HCT116 (cell line): ENCODE results near the gene MOV10. TPM values are rescaled to one million over a fixed set of nuclear protein-coding genes. Genes with fewer than 3 reads are reported as not detected.

Source experiments
- ATAC-seq: fragments of 200-7000 bp; cut with Tn5 transposase; 2 replicates; pipeline ENCODE4 v1.9.1; 2020; ENCODE audit warnings: mild to moderate bottlenecking, moderate library complexity
- BruUV-seq: library from RNA; stranded (reverse); fragments of 400-500 nt; replicated peaks from 2 replicates; lab custom pipeline; 2021; lab: Mats Ljungman, UMichigan
- CTCF ChIA-PET: fragments of 300-600 bp; sonication (Branson Sonifier 250); formaldehyde crosslinking; loops from one replicate; lab custom pipeline; 2021; ENCODE audit warnings: antibody characterized with exemption; lab: Charles Lee
- POLR2A ChIA-PET: fragments of 300-600, 350-600 bp; sonication (Branson Sonifier 250); formaldehyde crosslinking; loops from one replicate; lab custom pipeline; 2021; ENCODE audit warnings: antibody characterized with exemption; lab: Charles Lee
- RAD21 ChIA-PET, 2 experiments: fragments of 300-600 bp; sonication (Branson Sonifier 250); formaldehyde crosslinking; loops; one replicate each; lab custom pipeline; 2023; ENCODE audit warnings: low total read pairs in 2 of 2; ENCODE audit not compliant: uncharacterized antibody in 2 of 2, unreplicated experiment in 2 of 2, low non-redundant PET in 1 of 2; lab: Charles Lee
- DNase-seq: peaks from one replicate; pipeline ENCODE4 v3.0.0-alpha.2; 2010; ENCODE audit warnings: low read depth, low spot score
- H2AFZ ChIP-seq: fragments of 200-600 bp; shearing (Covaris generic), sonication (generic); 2 replicates; pipeline ENCODE4 v1.6.1; 2017; ENCODE audit warnings: low read depth, mixed run types, mixed read lengths, antibody characterized with exemption, low read length; ENCODE audit not compliant: poor library complexity, severe bottlenecking
- H3K27ac ChIP-seq: 2 replicates; pipeline ENCODE4 v1.5.1; 2012; ENCODE audit warnings: low read depth, low read length
- H3K27me3 ChIP-seq: fragments of 200-600 bp; sonication (generic); 2 replicates; pipeline ENCODE4 v1.6.1; 2016; ENCODE audit warnings: mixed run types, low read length, mixed read lengths; ENCODE audit not compliant: insufficient read depth
- H3K36me3 ChIP-seq, 2 experiments: fragments of 200-500 bp in 1 of 2; fragments of 200-600 bp in 1 of 2; sonication (Bioruptor generic) in 1 of 2; sonication (generic) in 1 of 2; 2 replicates each; pipeline versions ENCODE4 v1.5.1 to v1.6.1; 2014 to 2016; ENCODE audit warnings: low read length in 2 of 2, inconsistent platforms in 1 of 2, mixed read lengths in 1 of 2, mixed run types in 1 of 2; ENCODE audit not compliant: insufficient read depth in 2 of 2, control insufficient read depth in 1 of 2
- H3K4me1 ChIP-seq, 2 experiments: fragments of 200-600 bp in 1 of 2; sonication (generic) in 1 of 2; 2 replicates each; pipeline versions ENCODE4 v1.5.1 to v1.6.1; 2012 to 2017; ENCODE audit warnings: low read length in 2 of 2, inconsistent platforms in 1 of 2, mild to moderate bottlenecking in 1 of 2, mixed read lengths in 1 of 2, mixed run types in 1 of 2, moderate library complexity in 1 of 2; ENCODE audit not compliant: insufficient read depth in 2 of 2, control insufficient read depth in 1 of 2
- H3K4me2 ChIP-seq: fragments of 200-600 bp; sonication (generic); 2 replicates; pipeline ENCODE4 v1.6.1; 2017; ENCODE audit warnings: mixed run types, low read length, mixed read lengths
- H3K4me3 ChIP-seq, 2 experiments: fragments of 200-600 bp in 1 of 2; sonication (generic) in 1 of 2; replicated peaks in 1 of 2; 2 replicates each; pipeline ENCODE4 v1.5.1; 2011 to 2016; ENCODE audit warnings: low read length in 2 of 2, control low read depth in 1 of 2, low read depth in 1 of 2, mild to moderate bottlenecking in 1 of 2, mixed read lengths in 1 of 2, mixed run types in 1 of 2
- H3K79me2 ChIP-seq: fragments of 200-600 bp; sonication (generic); 2 replicates; pipeline ENCODE4 v1.6.1; 2017; ENCODE audit warnings: mild to moderate bottlenecking, mixed run types, low read length, moderate library complexity, mixed read lengths; ENCODE audit not compliant: insufficient read depth
- H3K9ac ChIP-seq: fragments of 200-600 bp; sonication (generic); 2 replicates; pipeline ENCODE4 v1.6.1; 2016; ENCODE audit warnings: low read length, mixed read lengths
- H3K9me2 ChIP-seq: fragments of 200-600 bp; sonication (generic), shearing (Covaris generic); 2 replicates; pipeline ENCODE4 v1.6.1; 2017; ENCODE audit warnings: mixed run types, mild to moderate bottlenecking, moderate library complexity; ENCODE audit not compliant: insufficient read depth
- H3K9me3 ChIP-seq, 2 experiments: fragments of 200-500 bp in 1 of 2; fragments of 200-600 bp in 1 of 2; sonication (Bioruptor generic) in 1 of 2; sonication (generic) in 1 of 2; 2 replicates each; pipeline ENCODE4 v1.6.1; 2014 to 2017; ENCODE audit warnings: low read length in 2 of 2, mixed read lengths in 2 of 2, inconsistent platforms in 1 of 2, low read depth in 1 of 2, mild to moderate bottlenecking in 1 of 2, mixed run types in 1 of 2, moderate library complexity in 1 of 2; ENCODE audit not compliant: control insufficient read depth in 1 of 2, insufficient read depth in 1 of 2
- H4K20me1 ChIP-seq: fragments of 200-600 bp; sonication (generic), shearing (Covaris generic); 2 replicates; pipeline ENCODE4 v1.6.1; 2017; ENCODE audit warnings: mixed run types, mild to moderate bottlenecking, moderate library complexity; ENCODE audit not compliant: insufficient read depth
- ATF3 ChIP-seq: IDR thresholded peaks from 2 replicates; pipeline ENCODE4 v1.6.1; 2012
- CBX3 ChIP-seq: IDR thresholded peaks from 2 replicates; pipeline ENCODE4 v1.6.1; 2012; ENCODE audit warnings: low read depth
- CEBPB ChIP-seq: IDR thresholded peaks from 2 replicates; pipeline ENCODE4 v1.6.1; 2012; ENCODE audit warnings: low read depth
- EZH2phosphoT487 ChIP-seq: fragments of 200-600 bp; IDR thresholded peaks from 2 replicates; pipeline ENCODE4 v1.6.1; 2018; ENCODE audit warnings: antibody characterized with exemption, borderline replicate concordance
- JUND ChIP-seq: IDR thresholded peaks from 2 replicates; pipeline ENCODE4 v1.6.1; 2012
- POLR2A ChIP-seq: IDR thresholded peaks from 2 replicates; pipeline ENCODE4 v1.7.0; 2011; ENCODE audit warnings: borderline replicate concordance; ENCODE audit not compliant: insufficient read depth, insufficient read length; ENCODE audit errors: extremely low read depth
- POLR2AphosphoS5 ChIP-seq: IDR thresholded peaks from 2 replicates; pipeline ENCODE4 v1.6.1; 2011; ENCODE audit warnings: mild to moderate bottlenecking, low read depth, low read length, moderate library complexity
- SP1 ChIP-seq: IDR thresholded peaks from 2 replicates; pipeline ENCODE4 v1.6.1; 2012; ENCODE audit warnings: low read depth
- TCF7L2 ChIP-seq: IDR thresholded peaks from 2 replicates; pipeline ENCODE4 v1.7.0; 2011; ENCODE audit warnings: borderline replicate concordance, inconsistent platforms; ENCODE audit not compliant: insufficient read depth, insufficient read length; ENCODE audit errors: extremely low read depth
- ZFX ChIP-seq: fragments of 450-650 bp; IDR thresholded peaks from 2 replicates; pipeline ENCODE4 v1.6.1; 2017
- intact Hi-C: fragments of 100-400 bp; cut with micrococcal nuclease; formaldehyde crosslinking; loops from 2 replicates; pipeline ENCODE4 v1.10.0; 2022
- total RNA-seq: library from RNA; stranded (reverse); gene quantifications from one replicate; pipeline ENCODE4 v1.2.1, GENCODE V29; 2021; ENCODE audit not compliant: unreplicated experiment
- TF ChIP-seq, protein P1 (sequence below): IDR thresholded peaks from 2 replicates; pipeline ENCODE4 v1.6.1; 2012; ENCODE audit warnings: low read depth

The MOV10 gene
- total RNA-seq, 1 experiment from 2014 or later: 109 TPM

- Histone ChIP-seq H2AFZ (no peak overlapping the region), H3K4me2 (peak overlapping the region; percentile 93), H3K79me2 (peaks cover 39% of the 10 kb centered on the region), H3K9me2 (no peaks in the 10 kb centered on the region), H3K9ac (peak overlapping the region; percentile 90), H3K27ac (peak overlapping the region; percentile 77), H3K27me3 (no peaks in the 10 kb centered on the region), H3K4me3 (peak overlapping the region; percentile 87 to 90), H3K9me3 (no peaks in the 10 kb centered on the region), H3K36me3 (peaks cover 2 to 14% of the 10 kb centered on the region in 2 experiments; a peak in 1 of 4 replicates), H4K20me1 (no peaks in the 10 kb centered on the region), H3K4me1 (peaks cover 40 to 64% of the 10 kb centered on the region in 2 experiments)
- peak; percentile 78 for TF ChIP-seq POLR2AphosphoS5
- peak; percentile 14 for TF ChIP-seq TCF7L2
- no peak for TF ChIP-seq ZFX
- ATAC-seq (peak; percentile 74), DNase-seq (peak; percentile 80)
- intact Hi-C loops: loop anchor here (2.0 to 10.0 kb wide), 3 partner anchors 30 to 180 kb away; partner anchors contain the start of gene MOV10
- ChIA-PET RAD21 (no interaction called here), CTCF (interaction anchor here (0.9 to 1.8 kb wide), 5 partner anchors 11 to 368 kb away, joined by 3 to 13 read pairs (median 5); partner anchors contain the start of genes LRIG2, MOV10 and PPM1J), POLR2A (interaction anchor here (0.5 to 2.6 kb wide), 7 partner anchors 10 to 309 kb away, joined by 3 to 9 read pairs (median 4); partner anchors contain the start of genes CAPZA1, CTTNBP2NL, MOV10 and PPM1J)
- BruUV-seq: TSS peak; percentile 47
Measured at GRCh38 chr1:112704934-112705627, 30.6 kb downstream of the MOV10 start.

GRCh38 chr1:112706505-112707220 lies 32.2 kb downstream of the MOV10 start, which contains the start of gene RHOC:
Gene RHOC (minus strand): TSS chr1:112707127. CDS start chr1:112703799, 3,328 bp downstream.
- ChIA-PET POLR2A (no interaction called here), CTCF (interaction anchor here (0.7 to 2.9 kb wide), 5 partner anchors 10 to 337 kb away, joined by 3 to 16 read pairs (median 4); no protein-coding TSS in a partner anchor), RAD21 (no interaction called here)
- intact Hi-C loops: loop anchor here (1.0 to 10.0 kb wide), 2 partner anchors 182 to 315 kb away; no protein-coding TSS in a partner anchor
- peaks cover 39% of the 10 kb centered on the region for H3K79me2 ChIP-seq
- no TSS peak for BruUV-seq
- H3K4me3 ChIP-seq: peak within 1 kb of the TSS; percentile 87 to 90
- peak; percentile 78 for ATAC-seq
- peak within 1 kb of the TSS; percentile 90 for H3K9ac ChIP-seq
- DNase-seq: no peak
- H3K9me2 ChIP-seq: no peaks in the 10 kb centered on the region
- H3K36me3 ChIP-seq: peaks cover 2 to 7% of the 10 kb centered on the region in 2 experiments; a peak in 1 of 4 replicates
- no peaks in the 10 kb centered on the region for H3K9me3 ChIP-seq
- H3K4me1 ChIP-seq: peaks cover 25 to 48% of the 10 kb centered on the region in 2 experiments
- peak within 1 kb of the TSS; percentile 77 for H3K27ac ChIP-seq
- no peaks in the 10 kb centered on the region for H4K20me1 ChIP-seq
- H3K27me3 ChIP-seq: no peaks in the 10 kb centered on the region
- no peak within 1 kb of the TSS for H2AFZ ChIP-seq
- H3K4me2 ChIP-seq: peak within 1 kb of the TSS; percentile 93
- TF ChIP-seq CBX3 (no peak), POLR2A (no peak), EZH2phosphoT487 (no peak), ZFX (peak; percentile 46), JUND (no peak), POLR2AphosphoS5 (peak; percentile 86), SP1 (no peak), ATF3 (no peak), CEBPB (no peak)
- TF ChIP-seq, protein P1, sequence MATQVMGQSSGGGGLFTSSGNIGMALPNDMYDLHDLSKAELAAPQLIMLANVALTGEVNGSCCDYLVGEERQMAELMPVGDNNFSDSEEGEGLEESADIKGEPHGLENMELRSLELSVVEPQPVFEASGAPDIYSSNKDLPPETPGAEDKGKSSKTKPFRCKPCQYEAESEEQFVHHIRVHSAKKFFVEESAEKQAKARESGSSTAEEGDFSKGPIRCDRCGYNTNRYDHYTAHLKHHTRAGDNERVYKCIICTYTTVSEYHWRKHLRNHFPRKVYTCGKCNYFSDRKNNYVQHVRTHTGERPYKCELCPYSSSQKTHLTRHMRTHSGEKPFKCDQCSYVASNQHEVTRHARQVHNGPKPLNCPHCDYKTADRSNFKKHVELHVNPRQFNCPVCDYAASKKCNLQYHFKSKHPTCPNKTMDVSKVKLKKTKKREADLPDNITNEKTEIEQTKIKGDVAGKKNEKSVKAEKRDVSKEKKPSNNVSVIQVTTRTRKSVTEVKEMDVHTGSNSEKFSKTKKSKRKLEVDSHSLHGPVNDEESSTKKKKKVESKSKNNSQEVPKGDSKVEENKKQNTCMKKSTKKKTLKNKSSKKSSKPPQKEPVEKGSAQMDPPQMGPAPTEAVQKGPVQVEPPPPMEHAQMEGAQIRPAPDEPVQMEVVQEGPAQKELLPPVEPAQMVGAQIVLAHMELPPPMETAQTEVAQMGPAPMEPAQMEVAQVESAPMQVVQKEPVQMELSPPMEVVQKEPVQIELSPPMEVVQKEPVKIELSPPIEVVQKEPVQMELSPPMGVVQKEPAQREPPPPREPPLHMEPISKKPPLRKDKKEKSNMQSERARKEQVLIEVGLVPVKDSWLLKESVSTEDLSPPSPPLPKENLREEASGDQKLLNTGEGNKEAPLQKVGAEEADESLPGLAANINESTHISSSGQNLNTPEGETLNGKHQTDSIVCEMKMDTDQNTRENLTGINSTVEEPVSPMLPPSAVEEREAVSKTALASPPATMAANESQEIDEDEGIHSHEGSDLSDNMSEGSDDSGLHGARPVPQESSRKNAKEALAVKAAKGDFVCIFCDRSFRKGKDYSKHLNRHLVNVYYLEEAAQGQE: no peak
